Panc1 (cell line): ENCODE data around the gene CACNA2D3. TPM values are rescaled to one million over a fixed set of nuclear protein-coding genes. Genes with fewer than 3 reads are reported as not detected.

Experiments used
- ATAC-seq: fragments of 200-7000 bp; cut with Tn5 transposase; 2 replicates; pipeline ENCODE4 v1.9.1; 2020; ENCODE audit warnings: mild to moderate bottlenecking, moderate library complexity
- BruUV-seq: library from RNA; stranded (reverse); fragments of 400-500 nt; replicated peaks from 2 replicates; lab custom pipeline; 2021; lab: Mats Ljungman, UMichigan
- CTCF ChIA-PET: fragments of 300-600 bp; sonication (Branson Sonifier 250); formaldehyde crosslinking; loops from one replicate; lab custom pipeline; 2022; ENCODE audit warnings: antibody characterized with exemption; lab: Charles Lee
- POLR2A ChIA-PET: fragments of 300-600 bp; sonication (Branson Sonifier 250); formaldehyde crosslinking; loops from one replicate; lab custom pipeline; 2022; ENCODE audit warnings: antibody characterized with exemption; lab: Charles Lee
- DNase-seq: peaks from one replicate; pipeline ENCODE4 v3.0.0-alpha.2; 2010; ENCODE audit warnings: low read depth, low spot score
- H3K27ac ChIP-seq: 2 replicates; pipeline ENCODE4 v1.5.1; 2011; ENCODE audit warnings: mild to moderate bottlenecking, low read length, inconsistent platforms
- H3K27me3 ChIP-seq: fragments of 200-500 bp; sonication (Bioruptor generic); 2 replicates; pipeline ENCODE4 v1.6.0; 2014; ENCODE audit warnings: low read length, inconsistent platforms; ENCODE audit not compliant: control insufficient read depth, insufficient read depth
- H3K36me3 ChIP-seq: fragments of 200-500 bp; sonication (Bioruptor generic); 2 replicates; pipeline ENCODE4 v1.5.1; 2014; ENCODE audit warnings: inconsistent platforms, mild to moderate bottlenecking, low read length, moderate library complexity; ENCODE audit not compliant: control insufficient read depth, insufficient read depth
- H3K4me1 ChIP-seq: 2 replicates; pipeline ENCODE4 v1.5.1; 2011; ENCODE audit warnings: inconsistent platforms, mild to moderate bottlenecking, low read length, moderate library complexity; ENCODE audit not compliant: control insufficient read depth, insufficient read depth
- H3K4me3 ChIP-seq, 2 experiments: 2 replicates each; pipeline ENCODE4 v1.5.1; 2011 to 2012; ENCODE audit warnings: low read depth in 2 of 2, low read length in 2 of 2, mild to moderate bottlenecking in 2 of 2, inconsistent platforms in 1 of 2, moderate library complexity in 1 of 2
- H3K9me3 ChIP-seq: fragments of 200-500 bp; sonication (Bioruptor generic); 2 replicates; pipeline ENCODE4 v1.5.1; 2014; ENCODE audit warnings: low read depth, mild to moderate bottlenecking, inconsistent platforms, low read length, moderate library complexity; ENCODE audit not compliant: control insufficient read depth, insufficient read depth
- POLR2AphosphoS5 ChIP-seq: IDR thresholded peaks from 2 replicates; pipeline ENCODE4 v1.6.1; 2012; ENCODE audit warnings: mild to moderate bottlenecking, low read depth, low read length, moderate library complexity
- SIN3A ChIP-seq: IDR thresholded peaks from 2 replicates; pipeline ENCODE4 v1.6.1; 2012; ENCODE audit warnings: low read depth, mild to moderate bottlenecking, low read length, moderate library complexity, borderline replicate concordance; ENCODE audit not compliant: insufficient read depth
- TCF7L2 ChIP-seq: IDR thresholded peaks from 2 replicates; pipeline ENCODE4 v1.6.1; 2011; ENCODE audit warnings: mild to moderate bottlenecking, low read depth, low read length, inconsistent platforms
- in situ Hi-C: cut with HindIII; loops from 2 replicates; pipeline ENCODE4 v1.10.0; 2016; ENCODE audit warnings: low sequenced_read_pairs, low pct_unique_long_range_greater_than_20kb
- intact Hi-C: fragments of 100-400 bp; cut with micrococcal nuclease; formaldehyde crosslinking; loops from one replicate; pipeline ENCODE4 v1.10.0; 2022; ENCODE audit not compliant: unreplicated experiment
- total RNA-seq: library from RNA; stranded (reverse); gene quantifications from one replicate; pipeline ENCODE4 v1.2.1, GENCODE V29; 2021; ENCODE audit not compliant: unreplicated experiment
- TF ChIP-seq, protein P1 (sequence below): fragments of 450-650 bp; IDR thresholded peaks from 2 replicates; pipeline ENCODE4 v1.5.1; 2017; ENCODE audit warnings: mild to moderate bottlenecking
- TF ChIP-seq, protein P2 (sequence below), 2 experiments: IDR thresholded peaks; 2 replicates each; pipeline ENCODE4 v1.6.1; 2011 to 2012; ENCODE audit warnings: low read depth in 2 of 2, control low read depth in 1 of 2, low read length in 1 of 2, mild to moderate bottlenecking in 1 of 2, moderate library complexity in 1 of 2; ENCODE audit not compliant: insufficient read depth in 1 of 2

The CACNA2D3 gene
- total RNA-seq, 1 experiment from 2014 or later: 0.41 TPM

DNA sequence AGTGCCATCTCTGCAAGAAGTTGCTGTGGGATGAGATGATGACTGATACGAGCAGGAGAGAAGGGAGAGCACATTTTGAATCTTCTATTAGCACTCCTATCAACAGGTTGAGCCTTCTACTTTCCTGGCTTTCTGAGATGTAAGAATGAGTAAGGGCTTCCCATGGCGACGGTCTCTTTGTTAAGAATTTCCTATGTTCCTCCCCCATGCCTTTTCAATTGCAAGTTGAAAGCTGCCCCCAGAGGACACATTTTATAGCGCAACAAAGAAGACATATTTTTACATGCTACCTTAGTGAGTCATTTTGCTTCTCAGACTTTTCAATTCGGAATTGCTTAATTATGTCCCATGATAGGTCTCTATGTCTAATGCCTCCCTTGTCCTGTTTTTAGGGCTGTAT is 876.8 kb downstream of the CACNA2D3 start:
- H3K36me3 ChIP-seq: no peaks in the 10 kb centered on the region
- TF ChIP-seq POLR2AphosphoS5 (no peak), TCF7L2 (no peak)
- TF ChIP-seq, protein P1, sequence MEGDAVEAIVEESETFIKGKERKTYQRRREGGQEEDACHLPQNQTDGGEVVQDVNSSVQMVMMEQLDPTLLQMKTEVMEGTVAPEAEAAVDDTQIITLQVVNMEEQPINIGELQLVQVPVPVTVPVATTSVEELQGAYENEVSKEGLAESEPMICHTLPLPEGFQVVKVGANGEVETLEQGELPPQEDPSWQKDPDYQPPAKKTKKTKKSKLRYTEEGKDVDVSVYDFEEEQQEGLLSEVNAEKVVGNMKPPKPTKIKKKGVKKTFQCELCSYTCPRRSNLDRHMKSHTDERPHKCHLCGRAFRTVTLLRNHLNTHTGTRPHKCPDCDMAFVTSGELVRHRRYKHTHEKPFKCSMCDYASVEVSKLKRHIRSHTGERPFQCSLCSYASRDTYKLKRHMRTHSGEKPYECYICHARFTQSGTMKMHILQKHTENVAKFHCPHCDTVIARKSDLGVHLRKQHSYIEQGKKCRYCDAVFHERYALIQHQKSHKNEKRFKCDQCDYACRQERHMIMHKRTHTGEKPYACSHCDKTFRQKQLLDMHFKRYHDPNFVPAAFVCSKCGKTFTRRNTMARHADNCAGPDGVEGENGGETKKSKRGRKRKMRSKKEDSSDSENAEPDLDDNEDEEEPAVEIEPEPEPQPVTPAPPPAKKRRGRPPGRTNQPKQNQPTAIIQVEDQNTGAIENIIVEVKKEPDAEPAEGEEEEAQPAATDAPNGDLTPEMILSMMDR: peak; percentile 21; the same call in 1 of the 2 replicates
- no peak overlapping the region for H3K27ac ChIP-seq
- H3K27me3 ChIP-seq: no peaks in the 10 kb centered on the region
- DNase-seq (no peak), ATAC-seq (no peak)
- intact Hi-C loops (no loop called here), in situ Hi-C loops (no loop called here)
- CTCF ChIA-PET: no interaction called here
- no peaks in the 10 kb centered on the region for H3K4me1 ChIP-seq
- no TSS peak for BruUV-seq
- POLR2A ChIA-PET: no interaction called here
- no peaks in the 10 kb centered on the region for H3K9me3 ChIP-seq
- no peak overlapping the region for H3K4me3 ChIP-seq

DNA sequence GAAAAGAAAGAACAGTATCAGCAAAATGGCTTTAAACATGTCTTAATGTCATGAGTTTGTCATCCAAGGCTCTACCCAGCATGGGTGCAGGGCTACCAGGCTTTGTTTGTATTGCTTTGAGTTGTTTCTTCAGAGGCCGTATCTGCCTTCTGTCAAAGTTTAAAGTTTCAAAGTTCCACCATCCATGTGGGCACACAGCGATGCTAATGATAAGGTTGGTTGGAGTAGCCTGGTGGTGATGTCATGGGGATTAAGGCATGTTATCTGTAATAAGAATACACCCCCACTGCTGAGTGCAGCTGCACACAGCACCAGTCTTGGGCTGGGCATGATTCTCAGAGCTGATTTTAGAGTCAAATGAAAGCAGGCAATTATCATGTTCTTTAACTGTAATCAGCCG is 877.5 kb downstream of the CACNA2D3 start:
- intact Hi-C loops (no loop called here), in situ Hi-C loops (no loop called here)
- TF ChIP-seq, protein P2, sequence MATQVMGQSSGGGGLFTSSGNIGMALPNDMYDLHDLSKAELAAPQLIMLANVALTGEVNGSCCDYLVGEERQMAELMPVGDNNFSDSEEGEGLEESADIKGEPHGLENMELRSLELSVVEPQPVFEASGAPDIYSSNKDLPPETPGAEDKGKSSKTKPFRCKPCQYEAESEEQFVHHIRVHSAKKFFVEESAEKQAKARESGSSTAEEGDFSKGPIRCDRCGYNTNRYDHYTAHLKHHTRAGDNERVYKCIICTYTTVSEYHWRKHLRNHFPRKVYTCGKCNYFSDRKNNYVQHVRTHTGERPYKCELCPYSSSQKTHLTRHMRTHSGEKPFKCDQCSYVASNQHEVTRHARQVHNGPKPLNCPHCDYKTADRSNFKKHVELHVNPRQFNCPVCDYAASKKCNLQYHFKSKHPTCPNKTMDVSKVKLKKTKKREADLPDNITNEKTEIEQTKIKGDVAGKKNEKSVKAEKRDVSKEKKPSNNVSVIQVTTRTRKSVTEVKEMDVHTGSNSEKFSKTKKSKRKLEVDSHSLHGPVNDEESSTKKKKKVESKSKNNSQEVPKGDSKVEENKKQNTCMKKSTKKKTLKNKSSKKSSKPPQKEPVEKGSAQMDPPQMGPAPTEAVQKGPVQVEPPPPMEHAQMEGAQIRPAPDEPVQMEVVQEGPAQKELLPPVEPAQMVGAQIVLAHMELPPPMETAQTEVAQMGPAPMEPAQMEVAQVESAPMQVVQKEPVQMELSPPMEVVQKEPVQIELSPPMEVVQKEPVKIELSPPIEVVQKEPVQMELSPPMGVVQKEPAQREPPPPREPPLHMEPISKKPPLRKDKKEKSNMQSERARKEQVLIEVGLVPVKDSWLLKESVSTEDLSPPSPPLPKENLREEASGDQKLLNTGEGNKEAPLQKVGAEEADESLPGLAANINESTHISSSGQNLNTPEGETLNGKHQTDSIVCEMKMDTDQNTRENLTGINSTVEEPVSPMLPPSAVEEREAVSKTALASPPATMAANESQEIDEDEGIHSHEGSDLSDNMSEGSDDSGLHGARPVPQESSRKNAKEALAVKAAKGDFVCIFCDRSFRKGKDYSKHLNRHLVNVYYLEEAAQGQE (IDR thresholded peaks at IDR 0.05; ENCODE audit: insufficient read depth in 1 of 2, low read depth in 2 of 2, low read length in 1 of 2): no peak
- no peak for TF ChIP-seq TCF7L2
- no peak for TF ChIP-seq SIN3A
- TF ChIP-seq, protein P1: no peak
- no peak for TF ChIP-seq POLR2AphosphoS5
- DNase-seq: no peak
- H3K4me1 ChIP-seq: no peaks in the 10 kb centered on the region
- H3K27ac ChIP-seq: no peak overlapping the region
- no peak for ATAC-seq
- no peaks in the 10 kb centered on the region for H3K9me3 ChIP-seq
- no peak overlapping the region for H3K4me3 ChIP-seq
- POLR2A ChIA-PET: no interaction called here
- no peaks in the 10 kb centered on the region for H3K36me3 ChIP-seq
- no TSS peak for BruUV-seq
- CTCF ChIA-PET: no interaction called here
- no peaks in the 10 kb centered on the region for H3K27me3 ChIP-seq
